ENCODE results near the gene MLC1.

Gene MLC1

GRCh38 chr22:50076646-50077535 lies 8.3 kb downstream of the MLC1 start:
- no peak for DNase-seq

- DNase-seq = no peak
Measured at GRCh38 chr22:50074551-50075530, 10.4 kb downstream of the MLC1 start.

GRCh38 chr22:50074056-50074455 lies 11.2 kb downstream of the MLC1 start:
- no peak for DNase-seq

- no peak for DNase-seq
Measured at GRCh38 chr22:50072714-50073538, 12.3 kb downstream of the MLC1 start.

GRCh38 chr22:50072167-50072555 lies 13.1 kb downstream of the MLC1 start:
- no peak for DNase-seq

- DNase-seq = no peak
Measured at GRCh38 chr22:50071432-50072166, 13.6 kb downstream of the MLC1 start.

GRCh38 chr22:50070366-50070765 lies 14.9 kb downstream of the MLC1 start:
- no peak for DNase-seq

GRCh38 chr22:50068096-50068495 lies 17.1 kb downstream of the MLC1 start:
- DNase-seq = no peak

GRCh38 chr22:50067244-50067643 lies 18.0 kb downstream of the MLC1 start:
- DNase-seq = no peak

GRCh38 chr22:50064453-50064852 lies 20.8 kb downstream of the MLC1 start:
- DNase-seq = no peak

- no peak for DNase-seq
Measured at GRCh38 chr22:50063589-50064393, 21.4 kb downstream of the MLC1 start.

- DNase-seq = no peak
Measured at GRCh38 chr22:50062509-50063135, 22.6 kb downstream of the MLC1 start.

GRCh38 chr22:50061824-50062355 lies 23.3 kb downstream of the MLC1 start:
- DNase-seq = no peak

- DNase-seq = no peak
Measured at GRCh38 chr22:50061141-50061823, 23.9 kb downstream of the MLC1 start.

GRCh38 chr22:50060441-50061140 lies 24.6 kb downstream of the MLC1 start:
- peak; percentile 50 for DNase-seq

- DNase-seq = no peak
Measured at GRCh38 chr22:50059881-50060262, 25.4 kb downstream of the MLC1 start.

- peak; percentile 49 for DNase-seq
Measured at GRCh38 chr22:50058906-50059880, 26.0 kb downstream of the MLC1 start.

All from right kidney (tissue), 1 donor.